HepG2 (cell line): ENCODE data around the gene COBL. TPM values are rescaled to one million over a fixed set of nuclear protein-coding genes. Genes with fewer than 3 reads are reported as not detected.

Source experiments
- BRD4 ChIP-seq: sonication (generic); formaldehyde crosslinking; IDR thresholded peaks from 2 replicates; pipeline ENCODE4 v1.4.0; 2020; ENCODE audit warnings: missing genetic modification reagents
- ELF1 ChIP-seq: sonication (generic); formaldehyde crosslinking; IDR thresholded peaks from 2 replicates; pipeline ENCODE4 v1.4.0; 2020; ENCODE audit warnings: missing genetic modification reagents
- IRF9 ChIP-seq: sonication (generic); formaldehyde crosslinking; IDR thresholded peaks from 2 replicates; pipeline ENCODE4 v1.8.0; 2022; ENCODE audit warnings: missing genetic modification reagents, mild to moderate bottlenecking, borderline replicate concordance
- ZBTB38 ChIP-seq: sonication (generic); formaldehyde crosslinking; IDR thresholded peaks from 2 replicates; pipeline ENCODE4 v1.5.1; 2020; ENCODE audit warnings: mild to moderate bottlenecking, missing genetic modification reagents
- ZFYVE20 ChIP-seq: sonication (generic); formaldehyde crosslinking; IDR thresholded peaks from 2 replicates; pipeline ENCODE4 v1.8.0; 2023; ENCODE audit warnings: low read depth, mild to moderate bottlenecking, moderate library complexity, missing genetic modification reagents, borderline replicate concordance
- ZMYM2 ChIP-seq: sonication (generic); formaldehyde crosslinking; IDR thresholded peaks from 2 replicates; pipeline ENCODE4 v1.8.0; 2022; ENCODE audit warnings: mild to moderate bottlenecking, missing genetic modification reagents
- ZNF691 ChIP-seq: sonication (generic); formaldehyde crosslinking; IDR thresholded peaks from 2 replicates; pipeline ENCODE4 v1.4.0; 2020; ENCODE audit warnings: missing genetic modification reagents, low read depth, mild to moderate bottlenecking, borderline replicate concordance
- polyA plus RNA-seq, 8 experiments: library from polyadenylated mRNA; depleted of rRNA in 3 of 8; stranded (reverse) in 7 of 8; unstranded in 1 of 8; fragments of >200 nt; fragmentation: Illumina TruSeq in 4 of 8; extraction: Trizol in 4 of 8; gene quantifications; 2 replicates each; pipeline versions ENCODE4 v1.2.1 to v1.2.3, GENCODE V29; 2011 to 2016; ENCODE audit warnings: low read depth in 4 of 8, missing spikeins in 1 of 8, mixed read lengths in 1 of 8; ENCODE audit not compliant: insufficient read depth in 1 of 8
- total RNA-seq, 5 experiments: library from RNA; depleted of rRNA; stranded (reverse); fragments of >200 nt; fragmentation: Illumina TruSeq; extraction: Trizol; gene quantifications; 2 replicates each; pipeline ENCODE4 v1.2.3, GENCODE V29; 2016; ENCODE audit warnings: low read depth in 1 of 5
- TF ChIP-seq, protein P1 (sequence below), 2 experiments: sonication (generic) in 1 of 2; formaldehyde crosslinking in 1 of 2; IDR thresholded peaks; 2 replicates each; pipeline versions ENCODE4 v1.6.1 to v1.9.0; 2014 to 2022; ENCODE audit warnings: antibody characterized with exemption in 1 of 2, borderline replicate concordance in 1 of 2, inconsistent platforms in 1 of 2, low read depth in 1 of 2, missing genetic modification reagents in 1 of 2

Gene COBL
- total and polyA plus RNA-seq, 2 of the 13 experiments (the other 11 are each of a cell fraction or from before 2014, with no cell fraction given): 3.8 to 4.9 TPM

DNA sequence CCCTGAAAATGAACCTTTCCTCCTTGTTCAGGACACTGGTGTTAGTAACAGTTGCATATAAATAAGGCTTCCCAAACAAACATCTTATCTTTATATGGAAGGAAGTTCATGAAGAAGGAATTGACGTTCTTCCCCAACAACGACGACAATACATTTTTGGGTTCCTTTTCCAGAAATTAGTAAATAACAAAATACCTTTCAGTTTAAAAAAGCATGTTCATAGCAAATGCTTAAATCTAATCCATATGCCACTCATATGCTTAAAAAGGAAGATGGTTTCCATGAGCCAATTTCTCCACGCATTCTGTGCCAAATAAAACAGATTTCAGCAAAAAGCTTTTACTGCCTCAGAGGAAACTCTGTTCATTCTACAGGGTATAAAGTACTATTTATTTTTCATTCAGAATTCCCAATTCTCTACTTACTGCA lies 182.6 kb downstream of the COBL start (continued):
- TF ChIP-seq, protein P1, sequence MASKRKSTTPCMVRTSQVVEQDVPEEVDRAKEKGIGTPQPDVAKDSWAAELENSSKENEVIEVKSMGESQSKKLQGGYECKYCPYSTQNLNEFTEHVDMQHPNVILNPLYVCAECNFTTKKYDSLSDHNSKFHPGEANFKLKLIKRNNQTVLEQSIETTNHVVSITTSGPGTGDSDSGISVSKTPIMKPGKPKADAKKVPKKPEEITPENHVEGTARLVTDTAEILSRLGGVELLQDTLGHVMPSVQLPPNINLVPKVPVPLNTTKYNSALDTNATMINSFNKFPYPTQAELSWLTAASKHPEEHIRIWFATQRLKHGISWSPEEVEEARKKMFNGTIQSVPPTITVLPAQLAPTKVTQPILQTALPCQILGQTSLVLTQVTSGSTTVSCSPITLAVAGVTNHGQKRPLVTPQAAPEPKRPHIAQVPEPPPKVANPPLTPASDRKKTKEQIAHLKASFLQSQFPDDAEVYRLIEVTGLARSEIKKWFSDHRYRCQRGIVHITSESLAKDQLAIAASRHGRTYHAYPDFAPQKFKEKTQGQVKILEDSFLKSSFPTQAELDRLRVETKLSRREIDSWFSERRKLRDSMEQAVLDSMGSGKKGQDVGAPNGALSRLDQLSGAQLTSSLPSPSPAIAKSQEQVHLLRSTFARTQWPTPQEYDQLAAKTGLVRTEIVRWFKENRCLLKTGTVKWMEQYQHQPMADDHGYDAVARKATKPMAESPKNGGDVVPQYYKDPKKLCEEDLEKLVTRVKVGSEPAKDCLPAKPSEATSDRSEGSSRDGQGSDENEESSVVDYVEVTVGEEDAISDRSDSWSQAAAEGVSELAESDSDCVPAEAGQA (IDR thresholded peaks at IDR 0.05; ENCODE audit: low read depth): no peak
- TF ChIP-seq, protein P1 (CRISPR knock-in tag; IDR thresholded peaks at IDR 0.05; ENCODE audit: borderline replicate concordance): no peak
- TF ChIP-seq BRD4 (CRISPR knock-in tag) (no peak), IRF9 (CRISPR knock-in tag) (no peak), ELF1 (CRISPR knock-in tag) (no peak), ZFYVE20 (CRISPR knock-in tag) (no peak), ZNF691 (CRISPR knock-in tag) (no peak), ZBTB38 (no peak), ZMYM2 (no peak)
